WERI-Rb-1 (cell line): ENCODE data around the gene RCL1.

Source experiments
- DNase-seq: peaks from one replicate; pipeline ENCODE4 v3.0.0-alpha.2; 2020
- H3K27ac ChIP-seq: fragments of 250-450 bp; sonication (Bioruptor Pico); 2 replicates; pipeline ENCODE4 v1.5.1; 2020; ENCODE audit warnings: mild to moderate bottlenecking, moderate library complexity
- H3K27me3 ChIP-seq: fragments of 250-450 bp; sonication (Bioruptor Pico); 2 replicates; pipeline ENCODE4 v1.5.1; 2021; ENCODE audit warnings: mild to moderate bottlenecking, low read depth, moderate library complexity; ENCODE audit not compliant: insufficient read depth, severe bottlenecking
- H3K36me3 ChIP-seq: fragments of 250-450 bp; sonication (Bioruptor Pico); 2 replicates; pipeline ENCODE4 v1.5.1; 2020; ENCODE audit warnings: mild to moderate bottlenecking, moderate library complexity
- H3K4me3 ChIP-seq: 2 replicates; pipeline ENCODE4 v1.5.1; 2011; ENCODE audit warnings: low read depth, mild to moderate bottlenecking, control low read depth, low read length
- H3K9me3 ChIP-seq: fragments of 250-450 bp; sonication (Bioruptor Pico); 2 replicates; pipeline ENCODE4 v1.5.1; 2021; ENCODE audit warnings: mild to moderate bottlenecking, moderate library complexity; ENCODE audit not compliant: severe bottlenecking
- CTCF ChIP-seq: IDR thresholded peaks from 2 replicates; pipeline ENCODE4 v1.5.1; 2011; ENCODE audit warnings: low read depth, mild to moderate bottlenecking, control low read depth, inconsistent platforms, low read length

The RCL1 gene

GRCh38 chr9:4862506-4863250 lies 69.9 kb downstream of the RCL1 start:
- Histone ChIP-seq H3K27ac (no peak overlapping the region), H3K9me3 (no peaks in the 10 kb centered on the region), H3K27me3 (no peaks in the 10 kb centered on the region), H3K36me3 (peaks cover 22% of the 10 kb centered on the region), H3K4me3 (no peak overlapping the region)
- TF ChIP-seq CTCF, result no peak
- no peak for DNase-seq

GRCh38 chr9:4864234-4864661 lies 71.5 kb downstream of the RCL1 start:
- Histone ChIP-seq H3K27me3 (no peaks in the 10 kb centered on the region), H3K27ac (no peak overlapping the region), H3K9me3 (no peaks in the 10 kb centered on the region), H3K4me3 (no peak overlapping the region), H3K36me3 (peaks cover 15% of the 10 kb centered on the region)
- DNase-seq, result no peak
- no peak for TF ChIP-seq CTCF

GRCh38 chr9:4864698-4865097 lies 72.0 kb downstream of the RCL1 start:
- no peak for DNase-seq
- no peaks in the 10 kb centered on the region for H3K27me3 ChIP-seq
- no peak for TF ChIP-seq CTCF
- H3K9me3 ChIP-seq, result no peaks in the 10 kb centered on the region
- H3K36me3 ChIP-seq, result peaks cover 15% of the 10 kb centered on the region
- no peak overlapping the region for H3K4me3 ChIP-seq
- no peak overlapping the region for H3K27ac ChIP-seq

GRCh38 chr9:4865681-4866080 lies 72.9 kb downstream of the RCL1 start:
- no peak for TF ChIP-seq CTCF
- Histone ChIP-seq H3K27me3 (no peaks in the 10 kb centered on the region), H3K36me3 (peaks cover 8% of the 10 kb centered on the region), H3K27ac (no peak overlapping the region), H3K4me3 (no peak overlapping the region), H3K9me3 (no peaks in the 10 kb centered on the region)
- no peak for DNase-seq

GRCh38 chr9:4866239-4866969 lies 73.7 kb downstream of the RCL1 start:
- H3K27ac ChIP-seq, result no peak overlapping the region
- TF ChIP-seq CTCF, result no peak
- H3K4me3 ChIP-seq, result no peak overlapping the region
- H3K36me3 ChIP-seq, result peaks cover under 1% of the 10 kb centered on the region
- H3K9me3 ChIP-seq, result no peaks in the 10 kb centered on the region
- no peak for DNase-seq
- no peaks in the 10 kb centered on the region for H3K27me3 ChIP-seq

GRCh38 chr9:4873066-4873465 lies 80.3 kb downstream of the RCL1 start:
- no peak for DNase-seq

More at GRCh38 chr9:4873066-4873465, 80.3 kb downstream of the RCL1 start:
- H3K27ac ChIP-seq, result no peak overlapping the region
- no peaks in the 10 kb centered on the region for H3K36me3 ChIP-seq
- no peak overlapping the region for H3K4me3 ChIP-seq
- TF ChIP-seq CTCF, result no peak
- no peaks in the 10 kb centered on the region for H3K9me3 ChIP-seq
- H3K27me3 ChIP-seq, result no peaks in the 10 kb centered on the region
